PC-9 (cell line): ENCODE data around the gene HOOK2.

ENCODE experiments used
- EZH2 ChIP-seq: fragments of 200-600 bp; sonication (generic); IDR thresholded peaks from 2 replicates; pipeline ENCODE4 v1.8.0; 2017; ENCODE audit warnings: antibody characterized with exemption, low read depth
- TF ChIP-seq, protein P1 (sequence below): fragments of 200-600 bp; sonication (generic); conservative IDR thresholded peaks from 2 replicates; pipeline ENCODE4 v1.6.1; 2017; ENCODE audit warnings: mixed run types, antibody characterized with exemption, mild to moderate bottlenecking, moderate library complexity

DNA sequence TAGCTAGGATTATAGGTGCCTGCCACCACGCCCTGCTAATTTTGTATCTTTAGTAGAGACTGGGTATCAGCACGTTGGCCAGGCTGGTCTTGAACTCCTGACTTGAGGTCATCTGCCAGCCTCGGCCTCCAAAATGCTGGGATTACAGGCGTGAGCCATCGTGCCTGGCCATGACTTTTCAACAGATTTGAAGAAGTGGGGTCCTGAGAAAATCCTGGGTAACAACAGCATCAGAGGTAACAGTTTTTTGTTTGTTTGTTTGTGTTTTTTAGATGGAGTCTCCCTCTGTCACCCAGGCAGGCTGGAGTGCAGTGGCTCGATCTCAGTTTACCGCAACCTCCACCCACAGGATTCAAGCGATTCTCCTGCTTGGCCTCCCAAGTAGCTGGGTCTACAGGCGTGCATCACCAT lies 19.6 kb upstream of the HOOK2 start:
- TF ChIP-seq, protein P1, sequence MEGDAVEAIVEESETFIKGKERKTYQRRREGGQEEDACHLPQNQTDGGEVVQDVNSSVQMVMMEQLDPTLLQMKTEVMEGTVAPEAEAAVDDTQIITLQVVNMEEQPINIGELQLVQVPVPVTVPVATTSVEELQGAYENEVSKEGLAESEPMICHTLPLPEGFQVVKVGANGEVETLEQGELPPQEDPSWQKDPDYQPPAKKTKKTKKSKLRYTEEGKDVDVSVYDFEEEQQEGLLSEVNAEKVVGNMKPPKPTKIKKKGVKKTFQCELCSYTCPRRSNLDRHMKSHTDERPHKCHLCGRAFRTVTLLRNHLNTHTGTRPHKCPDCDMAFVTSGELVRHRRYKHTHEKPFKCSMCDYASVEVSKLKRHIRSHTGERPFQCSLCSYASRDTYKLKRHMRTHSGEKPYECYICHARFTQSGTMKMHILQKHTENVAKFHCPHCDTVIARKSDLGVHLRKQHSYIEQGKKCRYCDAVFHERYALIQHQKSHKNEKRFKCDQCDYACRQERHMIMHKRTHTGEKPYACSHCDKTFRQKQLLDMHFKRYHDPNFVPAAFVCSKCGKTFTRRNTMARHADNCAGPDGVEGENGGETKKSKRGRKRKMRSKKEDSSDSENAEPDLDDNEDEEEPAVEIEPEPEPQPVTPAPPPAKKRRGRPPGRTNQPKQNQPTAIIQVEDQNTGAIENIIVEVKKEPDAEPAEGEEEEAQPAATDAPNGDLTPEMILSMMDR, result no peak
- no peak for TF ChIP-seq EZH2
